Colon (tissue), 2 donors: ENCODE data around the gene ELOVL3.

ENCODE experiments used
- FAIRE-seq: peaks from 2 replicates; lab custom pipeline; 2012; peaks lifted over from hg19 to GRCh38; lab: Jason Lieb, UNC
- donor health status: control.
- donor health status: control.

Gene ELOVL3

DNA sequence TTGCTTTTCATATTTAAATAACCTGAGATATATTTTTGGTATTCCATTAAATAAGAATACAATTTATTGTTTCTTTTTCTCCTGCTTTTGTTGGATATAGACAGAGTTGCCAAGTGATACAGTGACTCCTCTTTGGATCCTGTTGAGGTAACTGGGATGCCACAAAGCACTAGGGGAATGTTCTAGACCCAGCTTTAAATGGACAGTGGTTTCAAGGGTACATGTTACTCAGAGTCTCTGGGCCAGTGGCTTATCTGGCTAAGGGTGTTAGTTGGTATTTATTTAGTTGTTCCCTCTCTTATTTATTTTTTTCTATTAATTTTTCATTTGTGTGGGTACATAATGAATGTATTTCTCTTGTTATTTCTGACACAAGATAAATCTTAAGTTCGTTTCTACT is 28.3 kb downstream of the ELOVL3 start:
- no peak for FAIRE-seq

DNA sequence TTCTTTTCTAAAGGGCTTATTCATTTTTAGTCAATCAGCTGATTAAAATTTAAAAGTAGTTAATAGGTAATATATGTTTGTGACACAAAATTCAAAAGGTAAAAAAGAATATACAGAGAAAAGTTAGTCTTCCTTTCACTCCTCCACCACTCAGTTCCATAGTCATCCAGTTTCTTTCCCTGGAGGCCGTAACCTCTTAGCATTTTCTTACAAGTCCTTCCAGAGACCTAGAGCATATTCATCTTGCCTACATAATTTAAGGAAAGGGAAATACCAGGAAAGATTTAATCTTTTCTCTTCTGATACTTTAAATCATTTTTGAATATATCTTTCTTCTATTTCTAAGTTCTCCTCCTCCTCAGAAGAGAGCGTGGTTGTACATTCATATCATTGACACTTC is 29.3 kb downstream of the ELOVL3 start:
- no peak for FAIRE-seq

DNA sequence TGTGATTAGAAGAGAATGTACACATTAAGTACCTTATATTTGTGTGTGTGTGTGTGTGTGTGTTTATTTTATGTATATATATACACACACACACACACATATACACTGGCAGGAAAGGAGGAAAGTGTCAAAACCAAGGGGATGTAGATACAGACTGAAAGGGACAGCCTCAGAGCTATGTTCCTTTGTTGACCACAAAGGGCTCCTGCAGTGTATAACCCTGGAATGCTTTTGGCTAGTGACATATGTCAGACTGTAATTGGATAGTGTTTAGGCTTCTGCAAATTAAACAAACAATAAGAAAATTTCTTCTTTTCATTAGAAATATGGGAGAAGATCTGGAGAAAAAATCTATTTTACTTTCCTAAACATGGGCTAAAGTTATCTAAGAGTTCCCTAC is 35.1 kb downstream of the ELOVL3 start:
- no peak for FAIRE-seq

DNA sequence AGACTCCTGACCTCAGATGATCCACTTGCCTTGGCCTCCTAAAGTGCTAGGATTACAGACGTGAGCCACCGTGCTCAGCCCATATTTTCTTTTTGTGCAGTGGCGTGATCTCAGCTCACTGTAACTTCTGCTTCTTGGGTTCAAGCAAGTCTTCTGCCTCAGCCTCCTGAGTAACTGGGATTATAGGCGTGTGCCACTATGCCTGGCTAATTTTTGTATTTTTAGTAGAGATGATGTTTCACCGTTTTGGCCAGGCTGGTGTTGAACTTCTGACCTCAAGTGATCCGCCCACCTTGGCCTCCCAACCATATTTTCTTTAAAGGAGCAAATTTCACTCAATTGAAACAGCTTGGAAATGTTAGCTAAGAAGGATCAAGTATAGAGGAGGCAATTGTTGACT is 35.7 kb downstream of the ELOVL3 start:
- FAIRE-seq = no peak

DNA sequence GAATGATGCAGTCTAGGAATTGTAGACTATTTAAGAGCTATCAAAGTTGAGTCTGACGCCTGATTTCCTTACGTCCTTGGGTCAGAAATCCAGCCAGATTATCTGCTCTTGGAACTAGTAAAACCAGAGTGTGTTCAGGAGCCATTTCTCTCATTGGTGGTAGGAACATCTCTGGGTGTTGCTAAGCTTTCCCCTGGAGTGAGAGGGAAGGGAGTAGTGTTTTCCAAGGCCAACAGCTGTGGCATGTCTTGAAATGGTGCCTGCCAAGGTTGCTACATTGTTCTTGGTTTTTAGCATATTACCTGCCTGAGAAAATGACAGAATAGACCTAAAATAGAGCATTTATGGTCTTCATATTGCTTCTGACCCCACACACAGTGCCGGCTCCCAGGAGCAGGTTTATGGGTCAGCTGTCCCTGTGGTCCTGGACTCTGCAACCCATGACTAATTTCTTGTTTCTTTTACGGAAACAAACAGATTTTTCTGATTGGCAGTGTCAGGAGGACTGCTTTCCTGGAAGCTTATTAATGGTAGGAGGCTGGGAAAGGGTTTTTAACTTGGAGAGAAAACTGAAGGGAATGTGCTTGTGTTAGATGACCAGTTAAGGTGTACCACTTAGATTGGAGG is 36.8 kb downstream of the ELOVL3 start:
- FAIRE-seq = no peak

DNA sequence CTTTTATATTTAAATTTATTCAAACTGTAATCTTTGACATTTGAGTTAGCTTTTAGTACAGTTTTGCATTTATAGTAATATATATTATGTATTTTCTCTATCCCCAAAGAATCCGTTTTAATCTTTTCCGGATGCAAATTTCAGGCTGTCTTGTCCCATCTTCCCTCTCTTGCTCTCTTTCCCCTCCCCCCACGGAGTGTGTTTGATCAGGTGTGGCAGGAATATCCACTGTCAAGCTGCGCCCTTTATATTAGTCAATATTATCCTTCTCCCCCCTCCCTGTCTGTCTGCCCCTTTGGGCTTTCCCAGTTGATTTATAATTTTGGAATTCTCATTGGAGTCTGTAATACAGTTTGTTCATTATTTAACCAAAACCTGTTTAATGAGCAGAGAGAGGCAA is 38.3 kb downstream of the ELOVL3 start:
- no peak for FAIRE-seq

DNA sequence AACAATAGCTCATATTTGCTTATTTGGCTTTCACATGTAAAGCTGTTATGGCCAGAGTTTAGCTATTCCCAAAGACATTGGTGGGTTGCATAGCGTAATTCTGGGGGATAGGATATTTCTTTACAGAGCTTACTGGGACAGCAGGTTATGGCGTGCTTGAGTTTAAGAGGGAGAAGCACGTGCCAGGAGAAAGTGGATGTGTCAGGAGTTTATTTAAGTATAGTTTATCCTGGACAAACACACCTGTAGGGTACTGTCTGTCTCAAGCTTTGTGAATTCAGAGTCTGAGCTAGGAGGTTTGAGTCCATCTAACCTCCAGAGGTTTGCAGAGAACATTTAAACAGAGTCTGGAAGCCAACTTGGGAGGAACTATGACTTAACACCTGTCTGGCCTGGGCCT is 40.6 kb downstream of the ELOVL3 start:
- no peak for FAIRE-seq

DNA sequence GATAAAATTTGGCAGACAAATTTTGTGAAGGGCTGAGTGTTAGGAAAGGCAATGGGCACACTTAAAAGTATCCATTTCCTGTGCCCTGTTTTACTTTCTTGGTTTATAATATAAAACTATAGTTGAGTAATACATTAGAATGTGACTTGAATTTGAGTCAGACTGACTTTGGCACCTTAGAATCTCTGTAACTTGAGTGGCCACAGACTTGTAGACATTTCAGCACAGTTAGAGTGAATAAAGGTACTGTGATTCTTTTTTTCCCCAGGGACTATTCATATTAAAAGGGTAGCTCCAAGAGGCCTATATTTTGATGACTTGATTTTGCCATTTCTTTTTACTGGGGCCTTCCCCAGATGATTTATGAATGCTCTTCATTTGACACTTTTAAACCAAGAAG is 41.6 kb downstream of the ELOVL3 start:
- no peak for FAIRE-seq

DNA sequence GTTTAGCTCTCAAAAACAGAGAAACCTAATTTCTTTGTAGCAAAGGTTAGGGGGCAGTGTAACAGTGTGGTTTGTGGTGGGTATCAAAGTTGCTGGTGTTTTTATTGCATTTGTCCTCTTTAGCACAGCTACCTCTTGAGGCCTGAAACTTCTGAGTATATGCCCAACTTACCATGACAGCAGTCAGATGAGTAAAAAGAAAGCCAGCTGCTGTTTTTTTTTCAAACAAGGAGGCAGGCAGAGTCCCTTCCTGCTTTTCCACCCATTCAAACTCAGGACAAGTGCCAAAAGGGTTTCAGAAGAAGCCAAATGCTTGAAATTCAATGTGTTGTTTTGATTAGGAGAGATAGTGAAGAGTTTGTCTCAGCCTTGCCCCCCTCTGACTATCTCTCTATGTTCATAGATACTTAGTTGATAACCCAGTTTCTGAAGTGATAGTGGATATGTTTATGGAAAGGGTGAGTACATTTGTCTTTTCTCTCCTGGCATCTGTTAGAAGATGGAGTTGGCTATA is 42.3 kb downstream of the ELOVL3 start:
- FAIRE-seq = no peak

DNA sequence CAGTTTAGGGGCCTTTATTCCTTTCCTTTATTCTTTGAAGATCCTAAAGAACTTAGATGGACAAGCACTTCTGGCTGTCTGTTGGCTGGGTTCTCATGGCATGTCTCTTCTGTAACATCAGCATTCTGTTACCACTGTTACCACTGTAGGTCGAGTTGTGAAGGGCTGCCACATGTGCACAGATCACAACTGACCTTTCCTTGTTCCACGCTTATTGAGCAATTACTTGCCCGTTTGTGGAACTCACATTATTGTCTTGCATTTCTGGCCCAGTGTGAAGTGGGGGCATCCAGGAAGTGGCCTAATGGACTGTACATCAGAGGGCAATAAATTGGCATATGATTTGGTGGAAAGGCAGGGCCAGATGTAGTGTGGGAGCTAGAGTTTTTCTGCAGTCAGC is 42.9 kb downstream of the ELOVL3 start:
- FAIRE-seq = no peak

DNA sequence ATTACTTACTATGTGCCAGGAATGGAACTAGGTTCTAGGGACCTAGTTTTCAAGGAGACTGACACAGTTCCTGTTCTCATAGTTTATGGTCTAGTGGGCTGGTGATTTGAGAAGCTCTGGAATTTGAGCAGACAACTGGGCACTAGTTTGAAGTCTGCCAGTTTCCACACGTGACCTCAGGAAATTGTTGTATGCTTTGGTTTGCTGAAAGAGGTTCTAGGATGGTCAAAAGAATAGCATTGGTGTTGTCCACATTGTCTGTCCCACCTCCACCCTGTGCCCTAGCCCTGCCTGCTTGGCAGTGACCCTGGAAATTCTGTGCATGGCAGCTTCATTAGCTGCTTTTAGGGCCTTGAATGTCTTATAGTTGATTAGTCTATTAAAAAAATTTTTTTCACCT is 48.0 kb downstream of the ELOVL3 start:
- FAIRE-seq = no peak

DNA sequence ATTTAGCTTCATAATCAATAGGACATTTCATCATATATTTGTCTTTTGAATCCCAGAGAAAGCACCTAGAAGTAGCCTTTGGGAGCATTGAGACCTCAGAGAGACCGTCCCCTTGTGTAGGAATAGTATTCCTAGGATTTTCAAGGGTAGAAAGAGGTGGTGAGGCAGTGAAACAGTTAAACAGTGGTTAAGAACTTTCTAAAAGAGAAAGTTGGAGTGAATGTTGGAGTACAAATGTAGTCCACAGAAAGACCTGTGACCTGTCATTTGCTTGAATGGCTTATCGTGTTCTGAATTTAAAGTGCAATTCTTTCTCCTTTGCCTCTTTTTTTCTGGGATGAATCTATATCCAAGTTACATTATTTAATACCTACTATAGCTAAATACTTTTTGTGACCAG is 49.2 kb downstream of the ELOVL3 start:
- no peak for FAIRE-seq

DNA sequence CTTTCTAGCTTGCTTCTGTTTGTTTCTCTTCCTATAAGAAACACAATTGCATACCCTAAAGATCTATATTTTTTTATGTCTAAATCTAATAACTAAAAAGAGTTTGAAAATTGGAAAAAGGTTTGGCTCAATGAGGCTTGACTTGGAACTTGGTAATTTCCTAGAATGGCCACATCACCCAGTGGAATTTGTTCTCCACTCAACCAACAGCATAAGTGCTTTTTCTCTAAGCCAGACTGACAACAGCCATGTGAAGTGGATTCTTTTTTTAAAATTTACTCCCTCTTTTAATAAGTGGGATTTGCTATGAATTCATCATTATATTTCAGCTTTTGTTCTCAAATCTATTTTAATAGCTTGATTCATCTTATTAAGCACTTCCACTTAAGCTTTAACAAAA is 53.0 kb downstream of the ELOVL3 start:
- FAIRE-seq = no peak
